ENCODE data around the gene PKD1.

- no peak for TF ChIP-seq CTCF (IDR thresholded peaks at IDR 0.05)
- TF ChIP-seq POLR2A (IDR thresholded peaks at IDR 0.05), result no peak
- TF ChIP-seq POLR2AphosphoS5 (IDR thresholded peaks at IDR 0.05), result no peak
Observed at GRCh38 chr16:2085669-2086068, 50.0 kb downstream of the PKD1 start.
